Epithelial cell of proximal tubule (primary cell): ENCODE data around the gene RAB6B. TPM values are rescaled to one million over a fixed set of nuclear protein-coding genes. Genes with fewer than 3 reads are reported as not detected.

ENCODE experiments used
- DNase-seq: peaks from one replicate; pipeline ENCODE4 v3.0.0-alpha.2; 2011; ENCODE audit warnings: low read depth
- H3K4me3 ChIP-seq: 2 replicates; pipeline ENCODE4 v1.5.1; 2011; ENCODE audit warnings: low read depth, mild to moderate bottlenecking, low read length
- CTCF ChIP-seq: conservative IDR thresholded peaks from 2 replicates; pipeline ENCODE4 v1.5.1; 2012; ENCODE audit warnings: low read depth, mild to moderate bottlenecking, low read length
- total RNA-seq: library from RNA; depleted of rRNA; stranded (reverse); fragments of >200 nt; gene quantifications from 2 replicates; pipeline ENCODE4 v1.2.3, GENCODE V29; 2015

RAB6B gene
- total RNA-seq, 1 donor from 2014 or later, result 3.5 TPM

- TF ChIP-seq CTCF, result no peak
- no peak overlapping the region for H3K4me3 ChIP-seq
- DNase-seq, result no peak
Observed at GRCh38 chr3:133840055-133840737, 55.5 kb downstream of the RAB6B start.

- H3K4me3 ChIP-seq, result no peak overlapping the region
- DNase-seq, result no peak
- no peak for TF ChIP-seq CTCF
Observed at GRCh38 chr3:133838916-133839800, 56.5 kb downstream of the RAB6B start.

- no peak for TF ChIP-seq CTCF
- no peak for DNase-seq
- H3K4me3 ChIP-seq, result no peak overlapping the region
Observed at GRCh38 chr3:133838296-133838789, 57.3 kb downstream of the RAB6B start.

GRCh38 chr3:133837487-133838295 lies 58.0 kb downstream of the RAB6B start:
- TF ChIP-seq CTCF, result no peak
- DNase-seq, result no peak
- H3K4me3 ChIP-seq, result no peak overlapping the region

- no peak overlapping the region for H3K4me3 ChIP-seq
- no peak for TF ChIP-seq CTCF
- no peak for DNase-seq
Observed at GRCh38 chr3:133836497-133837158, 59.1 kb downstream of the RAB6B start.

GRCh38 chr3:133835961-133836360 lies 59.7 kb downstream of the RAB6B start:
- TF ChIP-seq CTCF, result no peak
- DNase-seq, result no peak

More at GRCh38 chr3:133835961-133836360, 59.7 kb downstream of the RAB6B start:
- H3K4me3 ChIP-seq, result no peak overlapping the region
